Right lobe of liver (tissue), 4 donors: ENCODE results near the gene CYGB.

Experiments used
- CTCF ChIP-seq, 4 donors: fragments of 200-600 bp in 3 of 4; fragments of 450-650 bp in 1 of 4; IDR thresholded peaks; one replicate each; pipeline versions ENCODE4 v1.5.1 to v1.8.0; 2016 to 2022; ENCODE audit warnings: antibody characterized with exemption in 4 of 4, mild to moderate bottlenecking in 2 of 4
- POLR2A ChIP-seq: fragments of 450-650 bp; IDR thresholded peaks from one replicate; pipeline ENCODE4 v1.6.1; 2017; ENCODE audit warnings: antibody characterized with exemption, mild to moderate bottlenecking
- donor health status: DM: no; HTN: no; CAD: no.
- donor health status: DM: no; HTN: no; CAD: no.
- donor health status: DM: no; HTN: yes; CAD: no.

GRCh38 chr17:76524598-76525512 is 12.7 kb downstream of the CYGB start:
- TF ChIP-seq CTCF (IDR thresholded peaks at IDR 0.05) (no peak), POLR2A (no peak)
